ENCODE results near the gene APOOL.

DNA sequence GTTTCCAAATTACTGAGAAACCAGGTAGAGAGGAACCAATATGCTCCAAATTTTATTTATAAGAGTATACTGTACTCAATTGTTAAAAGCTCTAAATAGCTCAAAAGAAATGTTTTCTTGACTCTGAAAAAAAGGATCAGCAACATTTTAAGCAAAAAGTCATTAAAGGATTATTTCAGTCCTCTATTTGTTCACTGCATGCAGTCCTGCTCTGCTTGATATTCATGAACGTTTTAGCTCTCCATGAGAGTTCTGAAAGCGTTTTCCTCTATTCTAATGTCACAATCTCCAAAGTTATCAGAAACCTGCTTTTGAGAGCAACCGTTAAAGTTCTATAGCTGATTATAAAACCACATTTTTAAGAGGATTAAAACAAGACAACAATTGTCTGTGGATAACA lies 110.5 kb downstream of the APOOL start:
- TF ChIP-seq GATA2 (IDR thresholded peaks at IDR 0.05; ENCODE audit: low read depth, low read length) (no peak), GATA3 (IDR thresholded peaks at IDR 0.05; ENCODE audit: low read depth, low read length) (no peak)

Data from SH-SY5Y (cell line).